ENCODE measurements around the gene NAT16. TPM values are rescaled to one million over a fixed set of nuclear protein-coding genes. Genes with fewer than 3 reads are reported as not detected.

Gene NAT16
- polyA plus RNA-seq, 1 experiment: 0.02 TPM

GRCh38 chr7:101129603-101130117, 50.4 kb downstream of the NAT16 start:
- H3K27ac ChIP-seq (ENCODE audit: low read depth, low read length): no peak overlapping the region
- POLR2A ChIA-PET: interaction anchor here (1.4 kb wide), 1 partner anchor 12 kb away, joined by 4 read pairs; no protein-coding TSS in a partner anchor
- H3K27me3 ChIP-seq (ENCODE audit: control insufficient read depth, insufficient read depth, low read length): no peaks in the 10 kb centered on the region
- H3K4me3 ChIP-seq (ENCODE audit: low read depth, low read length): peak overlapping the region; percentile 31
- TF ChIP-seq CTCF (IDR thresholded peaks at IDR 0.05; ENCODE audit: low read depth, low read length): no peak
- no peak for DNase-seq (ENCODE audit: low read depth, low spot score)
- H3K9me3 ChIP-seq (ENCODE audit: control insufficient read depth, insufficient read depth, low read length): peaks cover 8% of the 10 kb centered on the region
- CTCF ChIA-PET: interaction anchor here (0.6 to 1.4 kb wide), 2 partner anchors 14 to 15 kb away, joined by 3 to 6 read pairs; no protein-coding TSS in a partner anchor

GRCh38 chr7:101128040-101128834, 51.9 kb downstream of the NAT16 start:
- DNase-seq (ENCODE audit: low read depth, low spot score): no peak
- Histone ChIP-seq H3K4me3 (ENCODE audit: low read depth, low read length) (peak overlapping the region; percentile 91), H3K27me3 (ENCODE audit: control insufficient read depth, insufficient read depth, low read length) (no peaks in the 10 kb centered on the region), H3K9me3 (ENCODE audit: control insufficient read depth, insufficient read depth, low read length) (peaks cover 8% of the 10 kb centered on the region), H3K27ac (ENCODE audit: low read depth, low read length) (peak overlapping the region; percentile 57)
- CTCF ChIA-PET: interaction anchor here (0.7 to 1.4 kb wide), 4 partner anchors 10 to 234 kb away, joined by 3 to 4 read pairs (median 3); no protein-coding TSS in a partner anchor
- TF ChIP-seq CTCF (IDR thresholded peaks at IDR 0.05; ENCODE audit: low read depth, low read length): no peak
- POLR2A ChIA-PET: interaction anchor here (1.9 to 2.4 kb wide), 3 partner anchors 11 to 43 kb away, joined by 5 to 18 read pairs (median 7); partner anchors contain the start of genes TRIM56 and VGF

- CTCF ChIA-PET: interaction anchor here (0.7 to 1.9 kb wide), 5 partner anchors 10 to 233 kb away, joined by 3 to 12 read pairs (median 4); no protein-coding TSS in a partner anchor
- no peak for DNase-seq (ENCODE audit: low read depth, low spot score)
These were observed 52.5 kb downstream of the NAT16 start for GRCh38 chr7:101127460-101128039.

GRCh38 chr7:101126651-101127459, 53.2 kb downstream of the NAT16 start, which contains the start of gene SERPINE1:
Gene SERPINE1, plus strand, starts transcription at chr7:101127104. Its CDS starts 1,290 bp downstream, at chr7:101128394.
- H3K4me3 ChIP-seq (ENCODE audit: low read depth, low read length): peak within 1 kb of the TSS; percentile 91
- H3K27ac ChIP-seq (ENCODE audit: low read depth, low read length): peak within 1 kb of the TSS; percentile 89
- ChIA-PET CTCF (interaction anchor here (0.7 to 2.1 kb wide), 6 partner anchors 11 to 66 kb away, joined by 3 to 12 read pairs (median 6); no protein-coding TSS in a partner anchor), POLR2A (interaction anchor here (0.6 to 2.4 kb wide), 16 partner anchors 9 to 542 kb away, joined by 3 to 23 read pairs (median 4); partner anchors contain the start of genes TRIM56, VGF and ZNHIT1)
- no peaks in the 10 kb centered on the region for H3K27me3 ChIP-seq (ENCODE audit: control insufficient read depth, insufficient read depth, low read length)
- peaks cover 8% of the 10 kb centered on the region for H3K9me3 ChIP-seq (ENCODE audit: control insufficient read depth, insufficient read depth, low read length)
- peak; percentile 99 for DNase-seq (ENCODE audit: low read depth, low spot score)
- peak; percentile 49 for TF ChIP-seq CTCF (IDR thresholded peaks at IDR 0.05; ENCODE audit: low read depth, low read length)

More at GRCh38 chr7:101127460-101128039, 52.5 kb downstream of the NAT16 start:
- POLR2A ChIA-PET: interaction anchor here (0.6 to 2.4 kb wide), 13 partner anchors 9 to 543 kb away, joined by 3 to 23 read pairs (median 4); partner anchors contain the start of genes TRIM56, VGF and ZNHIT1
- Histone ChIP-seq H3K27ac (ENCODE audit: low read depth, low read length) (peak overlapping the region; percentile 68), H3K27me3 (ENCODE audit: control insufficient read depth, insufficient read depth, low read length) (no peaks in the 10 kb centered on the region), H3K4me3 (ENCODE audit: low read depth, low read length) (peak overlapping the region; percentile 91), H3K9me3 (ENCODE audit: control insufficient read depth, insufficient read depth, low read length) (peaks cover 8% of the 10 kb centered on the region)
- TF ChIP-seq CTCF (IDR thresholded peaks at IDR 0.05; ENCODE audit: low read depth, low read length): no peak

Measured in AG04450 (cell line).